KG1 (cell line): Measurements from ENCODE around the gene ATP6V1A.

ENCODE experiments used
- DNase-seq: peaks from one replicate; lab custom pipeline; 2025; lab: John Stamatoyannopoulos, UW

The ATP6V1A gene

DNA sequence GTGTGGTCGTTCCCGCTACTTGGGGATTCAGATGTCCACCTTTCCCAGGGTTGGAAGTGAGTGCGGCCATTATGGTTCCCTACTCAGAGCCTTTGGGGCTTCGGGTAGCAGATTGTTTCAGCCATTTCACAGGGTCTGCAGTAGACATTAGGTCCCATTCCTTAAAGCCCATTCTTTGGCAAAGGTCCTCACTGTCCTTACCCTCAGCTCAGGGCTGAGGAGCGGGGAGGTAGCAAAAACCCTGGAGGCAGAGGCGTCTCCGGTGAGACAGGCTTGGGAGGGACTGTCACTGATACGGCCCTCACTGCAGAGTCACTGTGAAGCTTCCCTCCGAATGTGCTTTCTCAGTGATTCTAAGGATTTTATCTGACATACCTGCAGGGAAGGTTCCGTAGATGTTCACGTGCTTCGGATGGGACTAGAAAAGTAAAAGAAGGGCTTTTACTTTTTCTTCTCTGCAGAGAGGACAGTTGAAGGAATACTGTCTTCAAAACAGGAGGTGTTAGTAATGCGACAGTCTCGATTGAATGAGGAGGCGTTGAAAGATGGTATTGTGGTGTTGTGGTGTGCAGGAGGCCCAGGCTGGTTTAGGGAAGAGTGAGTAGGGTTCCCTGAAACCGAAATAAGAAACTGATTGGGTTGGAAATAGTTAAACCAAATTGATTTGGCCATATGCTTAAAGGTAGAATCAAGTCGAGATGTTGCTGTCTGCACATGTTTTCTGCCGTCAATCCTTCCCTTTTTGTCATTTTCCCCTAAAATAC is 630 bp downstream of the ATP6V1A start:
- no peak for DNase-seq

GRCh38 chr3:113751141-113751540 is 4.3 kb downstream of the ATP6V1A start:
- no peak for DNase-seq

- DNase-seq, result no peak
Observed at GRCh38 chr3:113753376-113753985, 6.6 kb downstream of the ATP6V1A start.

DNA sequence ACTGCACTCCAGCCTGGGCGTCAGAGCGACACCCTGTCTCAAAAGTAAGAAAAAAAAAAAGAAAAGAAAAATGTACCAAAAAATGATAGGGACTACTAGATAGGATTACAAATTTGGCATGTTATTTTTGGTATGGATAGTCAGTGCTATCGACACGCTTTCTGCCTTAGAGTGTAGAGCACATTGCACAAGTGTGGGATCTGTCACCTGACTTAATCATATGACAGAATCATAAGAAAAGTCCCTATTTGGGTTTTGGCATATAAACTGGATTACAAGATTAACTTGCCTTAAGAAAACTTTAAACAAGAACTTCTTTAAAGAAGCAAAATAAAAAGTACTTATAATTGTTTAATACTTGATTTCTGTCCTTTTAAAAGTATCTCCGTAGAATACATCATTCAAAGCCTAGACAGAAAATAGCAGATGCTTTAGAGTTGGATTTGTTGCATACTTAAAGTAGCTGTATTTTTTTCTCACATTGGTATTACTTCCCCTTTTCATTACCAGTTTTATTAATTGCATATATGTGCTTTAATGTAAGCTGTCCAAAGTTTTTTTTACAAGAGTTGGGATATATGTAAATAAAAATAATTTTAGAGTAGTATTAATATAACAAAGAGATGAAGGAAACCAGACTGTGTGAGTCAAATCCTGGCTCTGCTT is 7.8 kb downstream of the ATP6V1A start:
- no peak for DNase-seq

- DNase-seq, result no peak
Observed at GRCh38 chr3:113758389-113759024, 11.7 kb downstream of the ATP6V1A start.

DNA sequence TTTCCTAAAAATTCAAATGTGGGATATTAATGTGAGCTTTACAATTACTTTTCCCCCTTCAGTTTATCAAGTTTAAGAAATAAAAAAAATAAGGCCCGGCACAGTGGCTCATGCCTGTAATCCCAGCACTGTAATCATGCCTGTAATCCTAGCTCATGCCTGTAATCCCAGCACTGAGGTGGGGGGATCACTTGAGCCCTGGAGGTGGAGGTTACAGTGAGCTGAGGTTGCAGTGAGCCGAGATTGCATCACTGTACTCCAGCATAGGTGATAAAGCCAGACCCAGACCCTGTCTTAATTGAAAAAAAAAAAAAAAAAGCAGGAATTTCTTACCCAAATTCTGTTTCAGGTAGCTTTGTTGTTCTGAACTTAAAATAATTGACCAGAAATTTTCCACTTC is 17.9 kb downstream of the ATP6V1A start:
- DNase-seq, result no peak

- no peak for DNase-seq
Observed at GRCh38 chr3:113769551-113769950, 22.7 kb downstream of the ATP6V1A start.

GRCh38 chr3:113771993-113772392 is 25.2 kb downstream of the ATP6V1A start:
- no peak for DNase-seq

DNA sequence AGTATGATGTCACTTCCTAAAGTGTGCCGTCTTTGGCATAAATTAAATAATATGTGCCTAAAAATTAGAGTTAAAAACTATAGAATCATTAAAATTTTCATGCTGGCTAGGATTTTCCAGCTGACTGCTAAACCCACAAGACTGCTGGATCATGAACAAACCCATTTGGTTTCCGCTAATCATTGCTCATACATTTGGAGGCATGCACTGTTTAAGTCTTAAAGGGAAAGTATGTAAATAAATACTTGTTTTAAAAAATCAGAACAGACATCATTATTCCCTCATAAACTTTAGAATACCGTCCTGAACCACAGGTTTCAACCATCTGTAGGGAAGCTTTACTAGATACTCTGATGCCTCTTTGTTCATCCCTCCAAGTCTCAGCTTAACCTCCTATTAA is 26.5 kb downstream of the ATP6V1A start:
- no peak for DNase-seq

- DNase-seq, result no peak
Observed at GRCh38 chr3:113775516-113775915, 28.7 kb downstream of the ATP6V1A start.

GRCh38 chr3:113776564-113776963 is 29.7 kb downstream of the ATP6V1A start:
- no peak for DNase-seq

GRCh38 chr3:113783463-113783862 is 36.6 kb downstream of the ATP6V1A start:
- DNase-seq, result no peak

DNA sequence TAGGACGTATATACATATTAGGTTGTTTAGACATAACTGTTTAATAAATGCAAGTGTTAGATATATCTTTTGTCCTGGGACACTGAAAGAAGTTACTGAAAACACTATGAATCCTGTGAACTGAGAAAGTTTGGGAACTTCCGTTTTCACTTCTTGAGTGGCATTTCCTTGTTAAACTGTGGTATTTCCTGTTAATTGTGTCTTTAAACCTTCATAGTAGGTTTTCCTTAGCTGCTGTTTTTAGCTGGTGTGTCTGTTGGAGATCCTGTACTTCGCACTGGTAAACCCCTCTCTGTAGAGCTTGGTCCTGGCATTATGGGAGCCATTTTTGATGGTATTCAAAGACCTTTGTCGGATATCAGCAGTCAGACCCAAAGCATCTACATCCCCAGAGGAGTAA is 37.1 kb downstream of the ATP6V1A start:
- DNase-seq, result no peak

GRCh38 chr3:113791381-113791780 is 44.5 kb downstream of the ATP6V1A start:
- no peak for DNase-seq

- DNase-seq, result no peak
Observed at GRCh38 chr3:113794526-113794925, 47.7 kb downstream of the ATP6V1A start.

DNA sequence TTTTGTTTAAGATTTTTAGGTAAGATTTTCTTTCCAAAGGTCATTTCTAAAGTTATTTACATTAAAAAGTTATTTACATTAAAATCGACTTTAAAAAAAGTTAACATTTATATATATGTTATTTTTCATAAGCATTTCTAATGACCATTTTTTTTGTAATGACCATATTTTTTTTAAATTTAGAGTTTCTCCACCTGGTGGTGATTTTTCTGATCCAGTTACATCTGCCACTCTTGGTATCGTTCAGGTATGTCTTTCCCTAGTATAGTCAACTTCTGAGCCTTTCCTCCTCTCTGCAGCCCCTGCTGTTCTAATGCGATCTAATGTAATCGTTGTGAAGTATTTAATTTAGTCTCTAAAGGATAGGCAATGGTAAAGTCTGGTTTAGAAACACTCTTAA is 48.9 kb downstream of the ATP6V1A start:
- DNase-seq, result no peak

DNA sequence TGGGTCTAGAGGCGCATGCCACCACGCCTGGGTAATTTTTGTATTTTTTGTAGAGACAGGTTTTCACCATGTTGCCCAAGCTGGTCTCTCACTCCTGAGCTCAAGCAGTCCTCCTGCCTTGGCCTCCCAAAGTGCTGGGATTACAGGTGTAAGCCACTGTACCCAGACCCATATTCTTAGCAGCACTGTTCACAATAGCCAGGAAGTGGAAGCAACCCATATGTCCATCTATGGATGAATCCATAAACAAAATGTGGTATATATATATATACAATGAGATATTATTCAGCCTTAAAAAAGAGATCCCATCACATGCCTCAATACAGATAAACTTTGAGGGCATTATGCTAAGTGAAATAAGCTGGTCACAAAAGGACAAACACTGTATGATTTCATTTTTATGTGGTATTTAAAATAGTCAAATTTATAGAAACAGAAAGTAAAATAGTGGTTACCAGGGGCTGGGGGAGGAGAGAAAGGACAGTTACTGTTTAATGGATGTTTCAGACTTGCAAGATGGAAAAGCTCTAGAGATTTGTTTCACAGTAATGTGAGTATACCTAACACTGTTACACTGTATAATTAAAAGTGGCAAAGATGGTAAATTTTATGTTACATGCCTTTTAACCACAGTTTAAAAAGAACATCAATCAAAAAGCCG is 56.1 kb downstream of the ATP6V1A start:
- DNase-seq, result no peak

DNA sequence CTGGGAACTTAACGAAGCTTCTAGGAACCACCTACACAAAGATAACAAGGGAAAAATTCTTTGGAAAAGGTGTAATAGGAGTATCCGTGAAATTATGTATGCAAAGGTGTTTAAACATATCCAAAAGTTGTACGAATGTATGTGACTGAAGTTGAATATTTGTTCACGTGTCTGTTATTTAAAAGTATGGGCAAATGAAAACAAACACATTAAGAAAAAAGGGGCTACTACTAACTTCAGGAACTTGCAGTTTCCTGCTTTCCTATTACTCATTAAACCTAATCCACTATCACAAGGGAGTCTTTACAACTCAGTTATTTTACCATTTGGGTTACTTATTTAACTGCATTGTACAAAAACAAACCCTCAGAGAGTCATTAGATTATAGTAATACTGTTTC is 57.8 kb downstream of the ATP6V1A start:
- no peak for DNase-seq

DNA sequence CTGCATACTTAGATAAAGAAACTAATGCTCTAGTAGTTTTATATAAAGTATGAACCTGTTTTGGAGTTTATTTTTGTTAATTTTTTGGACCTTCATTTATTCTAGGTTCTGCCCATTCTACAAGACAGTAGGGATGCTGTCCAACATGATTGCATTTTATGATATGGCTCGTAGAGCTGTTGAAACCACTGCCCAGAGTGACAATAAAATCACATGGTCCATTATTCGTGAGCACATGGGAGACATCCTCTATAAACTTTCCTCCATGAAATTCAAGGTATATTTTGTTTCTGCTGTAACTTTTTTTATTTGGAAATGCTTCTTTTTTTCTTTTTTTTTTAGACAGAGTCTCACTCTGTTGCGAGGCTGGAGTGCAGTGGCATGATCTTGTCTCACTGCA is 58.4 kb downstream of the ATP6V1A start:
- no peak for DNase-seq

- DNase-seq, result no peak
Observed at GRCh38 chr3:113812854-113813253, 66.0 kb downstream of the ATP6V1A start.

DNA sequence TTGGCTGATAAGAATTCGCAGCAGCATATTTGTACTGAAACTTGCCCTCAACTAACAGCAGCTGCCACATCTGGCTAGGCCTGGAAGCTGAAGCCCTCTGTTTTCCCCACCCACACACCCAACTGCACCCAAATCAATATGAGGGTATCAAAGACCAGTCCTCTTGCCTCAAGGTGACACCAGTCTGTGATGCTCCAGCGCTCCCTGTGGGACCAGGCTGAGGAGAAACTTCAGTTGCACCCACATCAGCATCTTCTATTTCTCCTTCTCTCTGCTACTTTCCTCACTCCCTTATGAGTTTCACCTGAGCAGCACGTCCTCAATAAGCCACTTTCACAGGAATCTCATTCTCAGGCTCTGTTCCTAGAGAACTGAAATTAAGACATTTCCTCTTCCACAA is 73.0 kb downstream of the ATP6V1A start:
- DNase-seq, result no peak

DNA sequence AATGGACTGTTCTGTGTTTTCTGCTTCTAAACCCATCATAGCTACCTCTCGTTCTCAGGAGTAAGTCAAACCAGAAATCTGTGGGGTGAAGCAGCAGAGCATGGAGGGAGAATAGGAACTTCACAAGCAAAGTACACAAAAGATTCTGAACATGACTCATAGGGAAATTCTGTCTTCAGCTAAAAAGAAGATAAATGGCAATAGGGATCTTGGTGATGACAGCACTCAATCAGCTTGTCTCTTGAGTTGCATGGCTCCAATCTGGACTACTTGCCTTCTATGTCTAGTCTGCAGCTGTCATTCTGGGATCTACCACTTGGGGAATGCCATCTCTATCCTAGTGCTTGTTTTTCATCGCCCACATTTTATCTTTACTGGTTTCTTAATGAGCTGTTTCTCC is 78.3 kb downstream of the ATP6V1A start:
- no peak for DNase-seq
